HepG2 (cell line): ENCODE results near the gene TMEM167A. TPM values are rescaled to one million over a fixed set of nuclear protein-coding genes. Genes with fewer than 3 reads are reported as not detected.

Experiments used
- ATRX ChIP-seq: sonication (generic); formaldehyde crosslinking; IDR thresholded peaks from 2 replicates; pipeline ENCODE4 v1.4.0; 2020; ENCODE audit warnings: missing genetic modification reagents, borderline replicate concordance
- EEA1 ChIP-seq: sonication (generic); formaldehyde crosslinking; IDR thresholded peaks from 2 replicates; pipeline ENCODE4 v1.5.1; 2020; ENCODE audit warnings: mild to moderate bottlenecking, missing genetic modification reagents, borderline replicate concordance
- HDAC1 ChIP-seq: sonication (generic); formaldehyde crosslinking; IDR thresholded peaks from 2 replicates; pipeline ENCODE4 v1.5.1; 2020; ENCODE audit warnings: mild to moderate bottlenecking, missing genetic modification reagents
- HINFP ChIP-seq: sonication (generic); formaldehyde crosslinking; IDR thresholded peaks from 2 replicates; pipeline ENCODE4 v1.4.0; 2020; ENCODE audit warnings: low read depth, mild to moderate bottlenecking, missing genetic modification reagents
- HMG20B ChIP-seq: conservative IDR thresholded peaks from 2 replicates; pipeline ENCODE4 v1.6.1; 2016; ENCODE audit warnings: missing genetic modification reagents, missing compliant biosample characterization
- JUND ChIP-seq: sonication (generic); formaldehyde crosslinking; IDR thresholded peaks from 2 replicates; pipeline ENCODE4 v1.8.0; 2022; ENCODE audit warnings: mild to moderate bottlenecking, missing genetic modification reagents
- MEF2D ChIP-seq: sonication (generic); formaldehyde crosslinking; IDR thresholded peaks from 2 replicates; pipeline ENCODE4 v1.5.1; 2020; ENCODE audit warnings: mild to moderate bottlenecking, missing genetic modification reagents
- NR2F6 ChIP-seq, 2 experiments: IDR thresholded peaks; 2 replicates each; pipeline ENCODE4 v1.6.1; 2016; ENCODE audit warnings: antibody characterized with exemption in 1 of 2, mild to moderate bottlenecking in 1 of 2
- POLR2G ChIP-seq: fragments of 200-400 bp; formaldehyde crosslinking; IDR thresholded peaks from 2 replicates; pipeline ENCODE4 v1.6.1; 2018; ENCODE audit warnings: mild to moderate bottlenecking, low read depth, low read length, moderate library complexity
- PREB ChIP-seq: sonication (generic); formaldehyde crosslinking; IDR thresholded peaks from 2 replicates; pipeline ENCODE4 v1.4.0; 2020; ENCODE audit warnings: missing genetic modification reagents
- RFX3 ChIP-seq: IDR thresholded peaks from 2 replicates; pipeline ENCODE4 v1.6.1; 2016; ENCODE audit warnings: missing biosample characterization, missing genetic modification reagents
- TFDP1 ChIP-seq: IDR thresholded peaks from 2 replicates; pipeline ENCODE4 v1.6.1; 2016; ENCODE audit warnings: missing compliant biosample characterization, missing genetic modification reagents, borderline replicate concordance
- THAP8 ChIP-seq: sonication (generic); formaldehyde crosslinking; IDR thresholded peaks from 2 replicates; pipeline ENCODE4 v1.5.1; 2020; ENCODE audit warnings: missing genetic modification reagents, mild to moderate bottlenecking, borderline replicate concordance
- U2AF1 ChIP-seq: fragments of 200-400 bp; formaldehyde crosslinking; optimal IDR thresholded peaks from 2 replicates; pipeline ENCODE3; 2017; ENCODE audit warnings: mild to moderate bottlenecking, low read depth, low read length
- ZFP1 ChIP-seq: IDR thresholded peaks from 2 replicates; pipeline ENCODE4 v1.6.1; 2016
- ZFP41 ChIP-seq: sonication (generic); formaldehyde crosslinking; IDR thresholded peaks from 2 replicates; pipeline ENCODE4 v1.4.0; 2020; ENCODE audit warnings: mild to moderate bottlenecking, missing genetic modification reagents, borderline replicate concordance
- ZNF33A ChIP-seq: sonication (generic); formaldehyde crosslinking; IDR thresholded peaks from 2 replicates; pipeline ENCODE4 v1.5.1; 2020; ENCODE audit warnings: missing genetic modification reagents, mild to moderate bottlenecking, moderate library complexity, borderline replicate concordance
- ZNF704 ChIP-seq: sonication (generic); formaldehyde crosslinking; IDR thresholded peaks from 2 replicates; pipeline ENCODE4 v1.8.1; 2023; ENCODE audit warnings: mild to moderate bottlenecking, inconsistent platforms, moderate library complexity, missing genetic modification reagents, borderline replicate concordance
- ZNF775 ChIP-seq: sonication (generic); formaldehyde crosslinking; IDR thresholded peaks from 2 replicates; pipeline ENCODE4 v1.4.0; 2020; ENCODE audit warnings: missing genetic modification reagents, mild to moderate bottlenecking, moderate library complexity, borderline replicate concordance
- polyA plus RNA-seq, 8 experiments: library from polyadenylated mRNA; depleted of rRNA in 3 of 8; stranded (reverse) in 7 of 8; unstranded in 1 of 8; fragments of >200 nt; fragmentation: Illumina TruSeq in 4 of 8; extraction: Trizol in 4 of 8; gene quantifications; 2 replicates each; pipeline versions ENCODE4 v1.2.1 to v1.2.3, GENCODE V29; 2011 to 2016; ENCODE audit warnings: low read depth in 4 of 8, missing spikeins in 1 of 8, mixed read lengths in 1 of 8; ENCODE audit not compliant: insufficient read depth in 1 of 8
- total RNA-seq, 5 experiments: library from RNA; depleted of rRNA; stranded (reverse); fragments of >200 nt; fragmentation: Illumina TruSeq; extraction: Trizol; gene quantifications; 2 replicates each; pipeline ENCODE4 v1.2.3, GENCODE V29; 2016; ENCODE audit warnings: low read depth in 1 of 5

TMEM167A gene
- total and polyA plus RNA-seq, 2 of the 13 experiments (the other 11 are each of a cell fraction or from before 2014, with no cell fraction given) = 47.0 to 78.7 TPM

GRCh38 chr5:83077662-83078261 lies 568 bp upstream of the TMEM167A start (continued):
- TF ChIP-seq HINFP (CRISPR knock-in tag) (no peak), JUND (CRISPR knock-in tag) (no peak), ZNF704 (CRISPR knock-in tag) (no peak), HMG20B (CRISPR knock-in tag) (no peak), ZFP41 (CRISPR knock-in tag) (no peak), TFDP1 (CRISPR knock-in tag) (no peak), ZNF775 (CRISPR knock-in tag) (no peak), MEF2D (CRISPR knock-in tag) (no peak), ZFP1 (CRISPR knock-in tag) (no peak), PREB (no peak), RFX3 (CRISPR knock-in tag) (no peak), ATRX (CRISPR knock-in tag) (no peak), ZNF33A (CRISPR knock-in tag) (no peak), EEA1 (CRISPR knock-in tag) (no peak), POLR2G (peak; percentile 42; the same call in 1 of the 2 replicates), THAP8 (CRISPR knock-in tag) (no peak), NR2F6 (IDR thresholded peaks at IDR 0.05) (no peak), NR2F6 (CRISPR knock-in tag; IDR thresholded peaks at IDR 0.05) (no peak), U2AF1 (no peak), HDAC1 (CRISPR knock-in tag) (peak; percentile 56)
